Activated T-helper 1 cell treated with anti-CD3 and anti-CD28 coated beads, Interleukin-12 subunit alpha, Interleukin-12 subunit beta, Interleukin-2, Interleukin-4 antibody, amounts not matched to agents 30 ng/mL and 10 ng/mL and 1 ng/mL, durations not matched to agents 14 hours and 24 hours and 36 hours (primary cell): Measurements from ENCODE around the gene SERPINA5. TPM values are rescaled to one million over a fixed set of nuclear protein-coding genes. Genes with fewer than 3 reads are reported as not detected.
"Not testable (repeated sequence)": the region's sequence is repeated elsewhere in the genome, so short reads cannot be mapped to it uniquely, and the experiment has no call there.

Source experiments
- DNase-seq: peaks from one replicate; pipeline ENCODE4 v3.0.0; 2021; ENCODE audit warnings: low spot score
- H3K27ac Mint-ChIP-seq: one replicate; pipeline ENCODE4 v1.8.0; 2021; ENCODE audit warnings: mild to moderate bottlenecking, mixed read lengths
- H3K27me3 Mint-ChIP-seq: one replicate; pipeline ENCODE4 v1.8.0; 2022; ENCODE audit warnings: mild to moderate bottlenecking, moderate library complexity, mixed read lengths; ENCODE audit not compliant: insufficient read depth
- H3K36me3 Mint-ChIP-seq: one replicate; pipeline ENCODE4 v1.8.0; 2021; ENCODE audit warnings: low read depth, mixed read lengths
- H3K4me1 Mint-ChIP-seq: one replicate; pipeline ENCODE4 v1.8.0; 2021; ENCODE audit warnings: low read depth, mixed read lengths
- H3K4me3 Mint-ChIP-seq: one replicate; pipeline ENCODE4 v1.8.0; 2021; ENCODE audit warnings: mild to moderate bottlenecking, moderate library complexity, mixed read lengths
- H3K9me3 Mint-ChIP-seq: one replicate; pipeline ENCODE4 v1.8.0; 2021; ENCODE audit warnings: mixed read lengths
- intact Hi-C: fragments of 100-400 bp; cut with micrococcal nuclease; formaldehyde crosslinking; loops from one replicate; pipeline ENCODE4 v1.15.1; 2024
- total RNA-seq: library from RNA; stranded (reverse); gene quantifications from 2 replicates; pipeline ENCODE4 v1.2.3, GENCODE V29; 2022

Gene SERPINA5
- total RNA-seq, 1 donor from 2014 or later: not detected

GRCh38 chr14:94631536-94632304, 50.5 kb downstream of the SERPINA5 start:
- intact Hi-C loops: no loop called here
- H3K27me3 Mint-ChIP-seq: no peaks in the 10 kb centered on the region
- H3K27ac Mint-ChIP-seq: no peak overlapping the region
- no peaks in the 10 kb centered on the region for H3K4me1 Mint-ChIP-seq
- H3K4me3 Mint-ChIP-seq: no peak overlapping the region
- H3K36me3 Mint-ChIP-seq: no peaks in the 10 kb centered on the region
- H3K9me3 Mint-ChIP-seq: no peaks in the 10 kb centered on the region
- DNase-seq: no peak

- no peaks in the 10 kb centered on the region for H3K9me3 Mint-ChIP-seq
- H3K4me3 Mint-ChIP-seq: no peak overlapping the region
- no peak for DNase-seq
- H3K36me3 Mint-ChIP-seq: no peaks in the 10 kb centered on the region
- intact Hi-C loops: no loop called here
- H3K27ac Mint-ChIP-seq: no peak overlapping the region
- no peaks in the 10 kb centered on the region for H3K27me3 Mint-ChIP-seq
- no peaks in the 10 kb centered on the region for H3K4me1 Mint-ChIP-seq
Measured at GRCh38 chr14:94632305-94632590, 51.0 kb downstream of the SERPINA5 start.

GRCh38 chr14:94633121-94633520, 51.9 kb downstream of the SERPINA5 start:
- DNase-seq: no peak
- Mint-ChIP-seq H3K4me3 (no peak overlapping the region), H3K9me3 (no peaks in the 10 kb centered on the region), H3K4me1 (no peaks in the 10 kb centered on the region), H3K27ac (no peak overlapping the region), H3K36me3 (no peaks in the 10 kb centered on the region), H3K27me3 (no peaks in the 10 kb centered on the region)
- intact Hi-C loops: no loop called here

- Mint-ChIP-seq H3K27me3 (no peaks in the 10 kb centered on the region), H3K4me1 (no peaks in the 10 kb centered on the region), H3K9me3 (no peaks in the 10 kb centered on the region), H3K36me3 (no peaks in the 10 kb centered on the region), H3K4me3 (no peak overlapping the region), H3K27ac (no peak overlapping the region)
- intact Hi-C loops: no loop called here
- no peak for DNase-seq
Measured at GRCh38 chr14:94635154-94635553, 53.9 kb downstream of the SERPINA5 start.

- no peaks in the 10 kb centered on the region for H3K27me3 Mint-ChIP-seq
- H3K4me3 Mint-ChIP-seq: no peak overlapping the region
- no peak overlapping the region for H3K27ac Mint-ChIP-seq
- no peaks in the 10 kb centered on the region for H3K9me3 Mint-ChIP-seq
- intact Hi-C loops: no loop called here
- DNase-seq: no peak
- no peaks in the 10 kb centered on the region for H3K36me3 Mint-ChIP-seq
- no peaks in the 10 kb centered on the region for H3K4me1 Mint-ChIP-seq
Measured at GRCh38 chr14:94636744-94637412, 55.7 kb downstream of the SERPINA5 start.

GRCh38 chr14:94637814-94638213, 56.6 kb downstream of the SERPINA5 start:
- H3K27me3 Mint-ChIP-seq, H3K36me3 Mint-ChIP-seq, H3K4me1 Mint-ChIP-seq, DNase-seq, H3K4me3 Mint-ChIP-seq, intact Hi-C loops, H3K9me3 Mint-ChIP-seq, H3K27ac Mint-ChIP-seq: not testable (repeated sequence)

- no peak for DNase-seq
- Mint-ChIP-seq H3K4me3 (no peak overlapping the region), H3K27me3 (no peaks in the 10 kb centered on the region), H3K36me3 (no peaks in the 10 kb centered on the region), H3K9me3 (no peaks in the 10 kb centered on the region), H3K4me1 (no peaks in the 10 kb centered on the region), H3K27ac (no peak overlapping the region)
- intact Hi-C loops: no loop called here
Measured at GRCh38 chr14:94638339-94638738, 57.1 kb downstream of the SERPINA5 start.

GRCh38 chr14:94638961-94639817, 58.0 kb downstream of the SERPINA5 start:
- Mint-ChIP-seq H3K4me3 (no peak overlapping the region), H3K36me3 (no peaks in the 10 kb centered on the region), H3K27me3 (no peaks in the 10 kb centered on the region), H3K27ac (no peak overlapping the region), H3K4me1 (no peaks in the 10 kb centered on the region), H3K9me3 (no peaks in the 10 kb centered on the region)
- intact Hi-C loops: no loop called here
- no peak for DNase-seq

- no peaks in the 10 kb centered on the region for H3K27me3 Mint-ChIP-seq
- intact Hi-C loops: no loop called here
- no peaks in the 10 kb centered on the region for H3K36me3 Mint-ChIP-seq
- H3K27ac Mint-ChIP-seq: no peak overlapping the region
- H3K9me3 Mint-ChIP-seq: no peaks in the 10 kb centered on the region
- no peak for DNase-seq
- H3K4me1 Mint-ChIP-seq: no peaks in the 10 kb centered on the region
- H3K4me3 Mint-ChIP-seq: no peak overlapping the region
Measured at GRCh38 chr14:94640721-94641631, 59.8 kb downstream of the SERPINA5 start.

- no peak overlapping the region for H3K4me3 Mint-ChIP-seq
- H3K27ac Mint-ChIP-seq: no peak overlapping the region
- H3K27me3 Mint-ChIP-seq: no peaks in the 10 kb centered on the region
- DNase-seq: no peak
- no peaks in the 10 kb centered on the region for H3K9me3 Mint-ChIP-seq
- intact Hi-C loops: no loop called here
- H3K36me3 Mint-ChIP-seq: no peaks in the 10 kb centered on the region
- H3K4me1 Mint-ChIP-seq: no peaks in the 10 kb centered on the region
Measured at GRCh38 chr14:94641632-94641955, 60.4 kb downstream of the SERPINA5 start.
